Measurements from ENCODE around the gene ZNF804A.

GRCh38 chr2:184560603-184561002, 37.7 kb upstream of the ZNF804A start:
- TF ChIP-seq CTCF (IDR thresholded peaks at IDR 0.05), result no peak
- no peak for TF ChIP-seq POLR2A (IDR thresholded peaks at IDR 0.05)
